Measurements from ENCODE around the gene TSFM. TPM values are rescaled to one million over a fixed set of nuclear protein-coding genes. Genes with fewer than 3 reads are reported as not detected.
A peak's percentile ranks its signal among the peaks of the same experiment; 100 is the strongest.

Gene TSFM
- total and polyA plus RNA-seq, 9 of the 15 experiments (the other 6 are each of a cell fraction or from before 2014, with no cell fraction given) = 44.6 to 198 (median 60.2) TPM

- peak; percentile 4; the same call in 1 of the 2 replicates for TF ChIP-seq THRB (CRISPR knock-in tag; conservative IDR thresholded peaks at IDR 0.05)
- TF ChIP-seq KLF10 (CRISPR knock-in tag; IDR thresholded peaks at IDR 0.05) = 0 out of 2 replicates have a peak, but pooled peaks have one; percentile 0
- TF ChIP-seq CREM (IDR thresholded peaks at IDR 0.05; ENCODE audit: low read depth) = 0 out of 2 replicates have a peak, but pooled peaks have one; percentile 3
- no peak for TF ChIP-seq MYC (IDR thresholded peaks at IDR 0.05; ENCODE audit: low read depth, low read length)
- TF ChIP-seq MYC (CRISPR knock-in tag; IDR thresholded peaks at IDR 0.05; ENCODE audit: borderline replicate concordance, low read depth) = peak; percentile 14; the same call in 1 of the 2 replicates
- TF ChIP-seq FOXK1 (CRISPR knock-in tag; IDR thresholded peaks at IDR 0.05; ENCODE audit: borderline replicate concordance) = 0 out of 2 replicates have a peak, but pooled peaks have one; percentile 24
- TF ChIP-seq RBM17 (IDR thresholded peaks at IDR 0.05; ENCODE audit: borderline replicate concordance, low read depth, low read length) = no peak
- 0 out of 2 replicates have a peak, but pooled peaks have one; percentile 43 for TF ChIP-seq ZBTB49 (CRISPR knock-in tag; IDR thresholded peaks at IDR 0.05; ENCODE audit: borderline replicate concordance)
- TF ChIP-seq TEAD4 (IDR thresholded peaks at IDR 0.05; ENCODE audit: low read length) = peak; percentile 9; the same call in 1 of the 2 replicates
- no peak for TF ChIP-seq TEAD4 (CRISPR knock-in tag; IDR thresholded peaks at IDR 0.05; ENCODE audit: borderline replicate concordance)
- peak; percentile 32 for TF ChIP-seq SNRNP70 (optimal IDR thresholded peaks at IDR 0.05; ENCODE audit: low read depth, low read length)
- 0 out of 2 replicates have a peak, but pooled peaks have one; percentile 10 for TF ChIP-seq SMAD4 (CRISPR knock-in tag; conservative IDR thresholded peaks at IDR 0.05)
- peak; percentile 59 for TF ChIP-seq GABPA (tag; conservative IDR thresholded peaks at IDR 0.05; ENCODE audit: low read depth)
- peak; percentile 3; the same call in 1 of the 2 replicates for TF ChIP-seq ZNF436 (CRISPR knock-in tag; IDR thresholded peaks at IDR 0.05)
- no peak for TF ChIP-seq TAL1 (IDR thresholded peaks at IDR 0.05)
- 0 out of 2 replicates have a peak, but pooled peaks have one; percentile 61 for TF ChIP-seq POLR2H (tag; IDR thresholded peaks at IDR 0.05; ENCODE audit: low read depth)
- peak; percentile 76 for TF ChIP-seq POLR2A (conservative IDR thresholded peaks at IDR 0.05)
- 0 out of 2 replicates have a peak, but pooled peaks have one; percentile 5 for TF ChIP-seq POLR2AphosphoS5 (IDR thresholded peaks at IDR 0.05; ENCODE audit: control insufficient read depth, insufficient read depth, low read depth, low read length)
- TF ChIP-seq THRAP3 (IDR thresholded peaks at IDR 0.05; ENCODE audit: borderline replicate concordance) = no peak
- TF ChIP-seq ZNF232 (CRISPR knock-in tag; IDR thresholded peaks at IDR 0.05) = 0 out of 2 replicates have a peak, but pooled peaks have one; percentile 43
- TF ChIP-seq PPARD (CRISPR knock-in tag; IDR thresholded peaks at IDR 0.05) = no peak
- no peak for TF ChIP-seq TBL1XR1 (IDR thresholded peaks at IDR 0.05; ENCODE audit: low read length in 2 of 2)
- peak; percentile 74 for TF ChIP-seq SUPT5H (IDR thresholded peaks at IDR 0.05)
- no peak for TF ChIP-seq CCAR2 (IDR thresholded peaks at IDR 0.05; ENCODE audit: low read depth, low read length)
Observed at GRCh38 chr12:57745485-57745881, 37.1 kb upstream of the TSFM start (continued).

Measured in K562 (cell line).